NCI-H2196 (cell line): ENCODE results near the gene ZC3H11A.

Experiments used
- DNase-seq: peaks from one replicate; lab custom pipeline; 2025; ENCODE audit not compliant: unreplicated experiment; lab: John Stamatoyannopoulos, UW

Gene ZC3H11A

GRCh38 chr1:203839081-203839480 lies 43.7 kb downstream of the ZC3H11A start:
- no peak for DNase-seq

GRCh38 chr1:203840208-203840808 lies 44.9 kb downstream of the ZC3H11A start:
- DNase-seq, result no peak

- no peak for DNase-seq
Observed at GRCh38 chr1:203842559-203842876, 47.1 kb downstream of the ZC3H11A start.

- DNase-seq, result no peak
Observed at GRCh38 chr1:203843435-203843834, 48.0 kb downstream of the ZC3H11A start.
